Panc1 (cell line): Measurements from ENCODE around the gene VIT. TPM values are rescaled to one million over a fixed set of nuclear protein-coding genes. Genes with fewer than 3 reads are reported as not detected.
A peak's percentile ranks its signal among the peaks of the same experiment; 100 is the strongest.

Experiments used
- ATAC-seq: fragments of 200-7000 bp; cut with Tn5 transposase; 2 replicates; pipeline ENCODE4 v1.9.1; 2020; ENCODE audit warnings: mild to moderate bottlenecking, moderate library complexity
- BruUV-seq: library from RNA; stranded (reverse); fragments of 400-500 nt; replicated peaks from 2 replicates; lab custom pipeline; 2021; lab: Mats Ljungman, UMichigan
- CTCF ChIA-PET: fragments of 300-600 bp; sonication (Branson Sonifier 250); formaldehyde crosslinking; loops from one replicate; lab custom pipeline; 2022; ENCODE audit warnings: antibody characterized with exemption; lab: Charles Lee
- POLR2A ChIA-PET: fragments of 300-600 bp; sonication (Branson Sonifier 250); formaldehyde crosslinking; loops from one replicate; lab custom pipeline; 2022; ENCODE audit warnings: antibody characterized with exemption; lab: Charles Lee
- DNase-seq: peaks from one replicate; pipeline ENCODE4 v3.0.0-alpha.2; 2010; ENCODE audit warnings: low read depth, low spot score
- H3K27ac ChIP-seq: 2 replicates; pipeline ENCODE4 v1.5.1; 2011; ENCODE audit warnings: mild to moderate bottlenecking, low read length, inconsistent platforms
- H3K27me3 ChIP-seq: fragments of 200-500 bp; sonication (Bioruptor generic); 2 replicates; pipeline ENCODE4 v1.6.0; 2014; ENCODE audit warnings: low read length, inconsistent platforms; ENCODE audit not compliant: control insufficient read depth, insufficient read depth
- H3K36me3 ChIP-seq: fragments of 200-500 bp; sonication (Bioruptor generic); 2 replicates; pipeline ENCODE4 v1.5.1; 2014; ENCODE audit warnings: inconsistent platforms, mild to moderate bottlenecking, low read length, moderate library complexity; ENCODE audit not compliant: control insufficient read depth, insufficient read depth
- H3K4me1 ChIP-seq: 2 replicates; pipeline ENCODE4 v1.5.1; 2011; ENCODE audit warnings: inconsistent platforms, mild to moderate bottlenecking, low read length, moderate library complexity; ENCODE audit not compliant: control insufficient read depth, insufficient read depth
- H3K4me3 ChIP-seq, 2 experiments: 2 replicates each; pipeline ENCODE4 v1.5.1; 2011 to 2012; ENCODE audit warnings: low read depth in 2 of 2, low read length in 2 of 2, mild to moderate bottlenecking in 2 of 2, inconsistent platforms in 1 of 2, moderate library complexity in 1 of 2
- H3K9me3 ChIP-seq: fragments of 200-500 bp; sonication (Bioruptor generic); 2 replicates; pipeline ENCODE4 v1.5.1; 2014; ENCODE audit warnings: low read depth, mild to moderate bottlenecking, inconsistent platforms, low read length, moderate library complexity; ENCODE audit not compliant: control insufficient read depth, insufficient read depth
- POLR2AphosphoS5 ChIP-seq: IDR thresholded peaks from 2 replicates; pipeline ENCODE4 v1.6.1; 2012; ENCODE audit warnings: mild to moderate bottlenecking, low read depth, low read length, moderate library complexity
- SIN3A ChIP-seq: IDR thresholded peaks from 2 replicates; pipeline ENCODE4 v1.6.1; 2012; ENCODE audit warnings: low read depth, mild to moderate bottlenecking, low read length, moderate library complexity, borderline replicate concordance; ENCODE audit not compliant: insufficient read depth
- TCF7L2 ChIP-seq: IDR thresholded peaks from 2 replicates; pipeline ENCODE4 v1.6.1; 2011; ENCODE audit warnings: mild to moderate bottlenecking, low read depth, low read length, inconsistent platforms
- in situ Hi-C: cut with HindIII; loops from 2 replicates; pipeline ENCODE4 v1.10.0; 2016; ENCODE audit warnings: low sequenced_read_pairs, low pct_unique_long_range_greater_than_20kb
- intact Hi-C: fragments of 100-400 bp; cut with micrococcal nuclease; formaldehyde crosslinking; loops from one replicate; pipeline ENCODE4 v1.10.0; 2022; ENCODE audit not compliant: unreplicated experiment
- total RNA-seq: library from RNA; stranded (reverse); gene quantifications from one replicate; pipeline ENCODE4 v1.2.1, GENCODE V29; 2021; ENCODE audit not compliant: unreplicated experiment
- TF ChIP-seq, protein P1 (sequence below): fragments of 450-650 bp; IDR thresholded peaks from 2 replicates; pipeline ENCODE4 v1.5.1; 2017; ENCODE audit warnings: mild to moderate bottlenecking
- TF ChIP-seq, protein P2 (sequence below), 2 experiments: IDR thresholded peaks; 2 replicates each; pipeline ENCODE4 v1.6.1; 2011 to 2012; ENCODE audit warnings: low read depth in 2 of 2, control low read depth in 1 of 2, low read length in 1 of 2, mild to moderate bottlenecking in 1 of 2, moderate library complexity in 1 of 2; ENCODE audit not compliant: insufficient read depth in 1 of 2

VIT gene
- total RNA-seq, 1 experiment from 2014 or later, result 0.77 TPM

DNA sequence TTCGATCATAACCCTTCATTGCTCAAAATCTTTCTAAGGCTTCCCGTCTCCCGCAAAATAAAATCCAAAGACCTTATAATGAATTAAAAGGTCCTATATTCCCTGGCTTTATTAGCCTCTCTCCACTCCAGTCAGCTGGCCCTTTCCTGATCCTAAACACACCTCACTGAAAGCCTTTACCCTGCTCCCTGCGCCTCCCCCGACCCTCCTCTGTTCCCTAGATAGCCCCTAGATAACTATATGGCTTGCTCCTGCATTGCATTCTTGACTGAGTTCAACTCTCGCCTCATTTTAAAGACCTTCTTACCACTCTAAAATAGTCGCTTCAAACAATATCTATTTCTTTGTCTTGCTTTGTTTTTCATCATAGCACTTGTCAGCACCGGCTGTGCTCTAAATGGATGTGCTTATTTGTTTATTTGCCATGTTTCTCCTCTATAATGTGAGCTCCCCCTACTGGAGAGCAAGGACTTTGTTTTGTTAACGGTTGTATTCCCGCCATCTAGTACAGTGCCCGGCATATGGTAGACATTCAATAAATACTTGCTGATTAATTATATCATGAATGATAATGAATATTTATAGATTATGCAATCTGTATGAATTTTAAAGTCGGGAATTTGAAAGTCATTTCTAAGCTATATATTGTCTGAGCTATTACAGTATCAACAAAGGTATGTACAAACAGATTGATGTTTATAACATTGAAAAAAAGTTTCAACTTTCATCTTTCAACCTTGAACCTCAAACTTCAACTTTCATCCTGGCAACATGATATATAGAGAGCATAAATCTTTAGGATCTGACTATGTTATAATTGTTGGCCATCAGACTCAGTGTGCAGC is 32.4 kb upstream of the VIT start:
- TF ChIP-seq, protein P1, sequence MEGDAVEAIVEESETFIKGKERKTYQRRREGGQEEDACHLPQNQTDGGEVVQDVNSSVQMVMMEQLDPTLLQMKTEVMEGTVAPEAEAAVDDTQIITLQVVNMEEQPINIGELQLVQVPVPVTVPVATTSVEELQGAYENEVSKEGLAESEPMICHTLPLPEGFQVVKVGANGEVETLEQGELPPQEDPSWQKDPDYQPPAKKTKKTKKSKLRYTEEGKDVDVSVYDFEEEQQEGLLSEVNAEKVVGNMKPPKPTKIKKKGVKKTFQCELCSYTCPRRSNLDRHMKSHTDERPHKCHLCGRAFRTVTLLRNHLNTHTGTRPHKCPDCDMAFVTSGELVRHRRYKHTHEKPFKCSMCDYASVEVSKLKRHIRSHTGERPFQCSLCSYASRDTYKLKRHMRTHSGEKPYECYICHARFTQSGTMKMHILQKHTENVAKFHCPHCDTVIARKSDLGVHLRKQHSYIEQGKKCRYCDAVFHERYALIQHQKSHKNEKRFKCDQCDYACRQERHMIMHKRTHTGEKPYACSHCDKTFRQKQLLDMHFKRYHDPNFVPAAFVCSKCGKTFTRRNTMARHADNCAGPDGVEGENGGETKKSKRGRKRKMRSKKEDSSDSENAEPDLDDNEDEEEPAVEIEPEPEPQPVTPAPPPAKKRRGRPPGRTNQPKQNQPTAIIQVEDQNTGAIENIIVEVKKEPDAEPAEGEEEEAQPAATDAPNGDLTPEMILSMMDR, result peak; percentile 79
- TF ChIP-seq, protein P2, sequence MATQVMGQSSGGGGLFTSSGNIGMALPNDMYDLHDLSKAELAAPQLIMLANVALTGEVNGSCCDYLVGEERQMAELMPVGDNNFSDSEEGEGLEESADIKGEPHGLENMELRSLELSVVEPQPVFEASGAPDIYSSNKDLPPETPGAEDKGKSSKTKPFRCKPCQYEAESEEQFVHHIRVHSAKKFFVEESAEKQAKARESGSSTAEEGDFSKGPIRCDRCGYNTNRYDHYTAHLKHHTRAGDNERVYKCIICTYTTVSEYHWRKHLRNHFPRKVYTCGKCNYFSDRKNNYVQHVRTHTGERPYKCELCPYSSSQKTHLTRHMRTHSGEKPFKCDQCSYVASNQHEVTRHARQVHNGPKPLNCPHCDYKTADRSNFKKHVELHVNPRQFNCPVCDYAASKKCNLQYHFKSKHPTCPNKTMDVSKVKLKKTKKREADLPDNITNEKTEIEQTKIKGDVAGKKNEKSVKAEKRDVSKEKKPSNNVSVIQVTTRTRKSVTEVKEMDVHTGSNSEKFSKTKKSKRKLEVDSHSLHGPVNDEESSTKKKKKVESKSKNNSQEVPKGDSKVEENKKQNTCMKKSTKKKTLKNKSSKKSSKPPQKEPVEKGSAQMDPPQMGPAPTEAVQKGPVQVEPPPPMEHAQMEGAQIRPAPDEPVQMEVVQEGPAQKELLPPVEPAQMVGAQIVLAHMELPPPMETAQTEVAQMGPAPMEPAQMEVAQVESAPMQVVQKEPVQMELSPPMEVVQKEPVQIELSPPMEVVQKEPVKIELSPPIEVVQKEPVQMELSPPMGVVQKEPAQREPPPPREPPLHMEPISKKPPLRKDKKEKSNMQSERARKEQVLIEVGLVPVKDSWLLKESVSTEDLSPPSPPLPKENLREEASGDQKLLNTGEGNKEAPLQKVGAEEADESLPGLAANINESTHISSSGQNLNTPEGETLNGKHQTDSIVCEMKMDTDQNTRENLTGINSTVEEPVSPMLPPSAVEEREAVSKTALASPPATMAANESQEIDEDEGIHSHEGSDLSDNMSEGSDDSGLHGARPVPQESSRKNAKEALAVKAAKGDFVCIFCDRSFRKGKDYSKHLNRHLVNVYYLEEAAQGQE (IDR thresholded peaks at IDR 0.05; ENCODE audit: insufficient read depth in 1 of 2, low read depth in 2 of 2, low read length in 1 of 2), result no peak
- TF ChIP-seq SIN3A, result no peak
- TF ChIP-seq POLR2AphosphoS5, result no peak; the same call in 1 of the 2 replicates
- H3K9me3 ChIP-seq, result peaks cover 21% of the 10 kb centered on the region; the same call in 1 of the 2 replicates
- no peaks in the 10 kb centered on the region for H3K27me3 ChIP-seq
- intact Hi-C loops, result loop anchor here (5.0 kb wide), 2 partner anchors 102 to 312 kb away; no protein-coding TSS in a partner anchor
- peak overlapping the region; percentile 84 for H3K27ac ChIP-seq
- no TSS peak for BruUV-seq
- no peaks in the 10 kb centered on the region for H3K36me3 ChIP-seq
- peak; percentile 74 for DNase-seq
- H3K4me1 ChIP-seq, result peaks cover 21% of the 10 kb centered on the region
- in situ Hi-C loops, result no loop called here
- H3K4me3 ChIP-seq, result peak overlapping the region in 1 of 2 experiments; percentile 32; a peak in 2 of 4 replicates
- ATAC-seq, result peak; percentile 97
- CTCF ChIA-PET, result interaction anchor here (0.7 to 1.4 kb wide), 8 partner anchors 20 to 311 kb away, joined by 3 to 9 read pairs (median 4); no protein-coding TSS in a partner anchor
- POLR2A ChIA-PET, result no interaction called here

- no TSS peak for BruUV-seq
Measured at GRCh38 chr2:36664696-36665076, 31.8 kb upstream of the VIT start.

More at GRCh38 chr2:36664696-36665076, 31.8 kb upstream of the VIT start:
- ChIA-PET CTCF (interaction anchor here (0.6 to 1.4 kb wide), 9 partner anchors 21 to 312 kb away, joined by 3 to 9 read pairs (median 3); no protein-coding TSS in a partner anchor), POLR2A (no interaction called here)
- peak; percentile 75 for ATAC-seq
- no peaks in the 10 kb centered on the region for H3K36me3 ChIP-seq
- no peaks in the 10 kb centered on the region for H3K27me3 ChIP-seq
- DNase-seq, result no peak
- intact Hi-C loops, result loop anchor here (5.0 kb wide), 2 partner anchors 102 to 312 kb away; no protein-coding TSS in a partner anchor
- in situ Hi-C loops, result no loop called here
- H3K27ac ChIP-seq, result peak overlapping the region; percentile 66
- peaks cover 21% of the 10 kb centered on the region; the same call in 1 of the 2 replicates for H3K9me3 ChIP-seq
- peaks cover 21% of the 10 kb centered on the region for H3K4me1 ChIP-seq
- no peak overlapping the region for H3K4me3 ChIP-seq
- TF ChIP-seq, protein P2 (IDR thresholded peaks at IDR 0.05; ENCODE audit: insufficient read depth in 1 of 2, low read depth in 2 of 2, low read length in 1 of 2), result no peak
- TF ChIP-seq, protein P1, result no peak
- TF ChIP-seq POLR2AphosphoS5 (no peak), SIN3A (no peak), TCF7L2 (no peak)
